ENCODE measurements around the gene CHCHD6.

The CHCHD6 gene

GRCh38 chr3:126956866-126957650, 253.0 kb downstream of the CHCHD6 start:
- Histone ChIP-seq H3K36me3 (ENCODE audit: insufficient read depth, low read length) (peaks cover 14% of the 10 kb centered on the region), H3K4me2 (ENCODE audit: insufficient read depth, low read length) (no peak overlapping the region), H3K27ac (ENCODE audit: low read length) (no peak overlapping the region), H3K79me2 (ENCODE audit: insufficient read depth, low read length) (no peaks in the 10 kb centered on the region), H4K20me1 (ENCODE audit: insufficient read depth, low read length) (no peaks in the 10 kb centered on the region), H3K4me3 (ENCODE audit: low read depth in 1 of 2, low read length in 2 of 2) (no peak overlapping the region), H3K9me3 (ENCODE audit: insufficient read depth, low read length, severe bottlenecking) (no peaks in the 10 kb centered on the region), H3K9ac (ENCODE audit: low read depth, low read length) (no peak overlapping the region), H3K27me3 (ENCODE audit: insufficient read depth, low read length, poor library complexity) (no peaks in the 10 kb centered on the region), H3K4me1 (ENCODE audit: insufficient read depth, low read length) (no peaks in the 10 kb centered on the region), H2AFZ (ENCODE audit: low read depth, low read length) (no peak overlapping the region)
- DNase-seq: no peak
- ATAC-seq (ENCODE audit: insufficient read depth, low read depth): peak; percentile 27; the same call in 1 of the 3 replicates
- TF ChIP-seq CTCF (IDR thresholded peaks at IDR 0.05; ENCODE audit: borderline replicate concordance, extremely low read depth, low read length, poor library complexity, severe bottlenecking) (no peak), EZH2 (IDR thresholded peaks at IDR 0.05; ENCODE audit: borderline replicate concordance, low read depth, low read length, severe bottlenecking) (no peak)

GRCh38 chr3:126957776-126958637, 254.0 kb downstream of the CHCHD6 start:
- ATAC-seq (ENCODE audit: insufficient read depth, low read depth): no peak
- no peak overlapping the region for H2AFZ ChIP-seq (ENCODE audit: low read depth, low read length)
- no peak overlapping the region for H3K4me3 ChIP-seq (ENCODE audit: low read depth in 1 of 2, low read length in 2 of 2)
- no peaks in the 10 kb centered on the region for H4K20me1 ChIP-seq (ENCODE audit: insufficient read depth, low read length)
- H3K36me3 ChIP-seq (ENCODE audit: insufficient read depth, low read length): peaks cover 14% of the 10 kb centered on the region
- no peaks in the 10 kb centered on the region for H3K27me3 ChIP-seq (ENCODE audit: insufficient read depth, low read length, poor library complexity)
- H3K9me3 ChIP-seq (ENCODE audit: insufficient read depth, low read length, severe bottlenecking): no peaks in the 10 kb centered on the region
- TF ChIP-seq EZH2 (IDR thresholded peaks at IDR 0.05; ENCODE audit: borderline replicate concordance, low read depth, low read length, severe bottlenecking) (no peak), CTCF (IDR thresholded peaks at IDR 0.05; ENCODE audit: borderline replicate concordance, extremely low read depth, low read length, poor library complexity, severe bottlenecking) (no peak)
- no peak overlapping the region for H3K4me2 ChIP-seq (ENCODE audit: insufficient read depth, low read length)
- H3K79me2 ChIP-seq (ENCODE audit: insufficient read depth, low read length): no peaks in the 10 kb centered on the region
- DNase-seq: no peak
- no peaks in the 10 kb centered on the region for H3K4me1 ChIP-seq (ENCODE audit: insufficient read depth, low read length)
- no peak overlapping the region for H3K9ac ChIP-seq (ENCODE audit: low read depth, low read length)
- no peak overlapping the region for H3K27ac ChIP-seq (ENCODE audit: low read length)

DNA sequence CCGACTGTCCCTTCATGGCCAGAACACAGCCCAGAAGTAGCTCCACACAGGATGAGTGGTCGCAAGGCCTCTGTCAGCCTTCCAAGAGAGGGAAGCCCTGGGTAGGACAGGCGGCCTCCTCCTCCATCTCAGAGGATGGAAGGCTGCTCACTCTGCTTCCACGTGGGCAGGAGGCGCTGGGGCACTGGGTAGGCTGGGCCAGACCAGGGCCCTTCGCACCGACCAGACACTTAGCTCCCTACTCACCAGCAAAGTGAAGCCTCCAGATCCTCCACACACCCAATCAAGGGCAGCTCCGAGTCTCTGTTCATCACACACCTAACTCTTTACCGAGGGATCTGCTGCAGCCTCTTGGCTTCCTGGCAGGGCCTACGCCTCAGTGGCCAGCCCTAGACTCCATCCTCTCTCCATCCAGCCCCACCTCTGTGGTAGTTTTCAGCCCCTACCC, 254.6 kb downstream of the CHCHD6 start:
- H3K27me3 ChIP-seq (ENCODE audit: insufficient read depth, low read length, poor library complexity): no peaks in the 10 kb centered on the region
- H3K27ac ChIP-seq (ENCODE audit: low read length): no peak overlapping the region
- no peaks in the 10 kb centered on the region for H4K20me1 ChIP-seq (ENCODE audit: insufficient read depth, low read length)
- peaks cover 14% of the 10 kb centered on the region for H3K36me3 ChIP-seq (ENCODE audit: insufficient read depth, low read length)
- no peak overlapping the region for H3K9ac ChIP-seq (ENCODE audit: low read depth, low read length)
- no peak overlapping the region for H3K4me3 ChIP-seq (ENCODE audit: low read depth in 1 of 2, low read length in 2 of 2)
- no peak overlapping the region for H3K4me2 ChIP-seq (ENCODE audit: insufficient read depth, low read length)
- H3K79me2 ChIP-seq (ENCODE audit: insufficient read depth, low read length): no peaks in the 10 kb centered on the region
- no peak overlapping the region for H2AFZ ChIP-seq (ENCODE audit: low read depth, low read length)
- DNase-seq: no peak
- TF ChIP-seq CTCF (IDR thresholded peaks at IDR 0.05; ENCODE audit: borderline replicate concordance, extremely low read depth, low read length, poor library complexity, severe bottlenecking): no peak
- TF ChIP-seq EZH2 (IDR thresholded peaks at IDR 0.05; ENCODE audit: borderline replicate concordance, low read depth, low read length, severe bottlenecking): no peak
- H3K9me3 ChIP-seq (ENCODE audit: insufficient read depth, low read length, severe bottlenecking): no peaks in the 10 kb centered on the region
- no peak for ATAC-seq (ENCODE audit: insufficient read depth, low read depth)
- H3K4me1 ChIP-seq (ENCODE audit: insufficient read depth, low read length): no peaks in the 10 kb centered on the region

All from DND-41 (cell line).